Measurements from ENCODE around the gene GPC6.
"Not testable (repeated sequence)": the region's sequence is repeated elsewhere in the genome, so short reads cannot be mapped to it uniquely, and the experiment has no call there.

GPC6 gene

GRCh38 chr13:94270556-94270955 lies 1043.9 kb downstream of the GPC6 start:
- no peak for DNase-seq

- DNase-seq, result no peak
Measured at GRCh38 chr13:94272038-94272437, 1045.4 kb downstream of the GPC6 start.

- DNase-seq, result no peak
Measured at GRCh38 chr13:94280349-94280748, 1053.7 kb downstream of the GPC6 start.

GRCh38 chr13:94280845-94281244 lies 1054.2 kb downstream of the GPC6 start:
- no peak for DNase-seq

- no peak for DNase-seq
Measured at GRCh38 chr13:94286581-94286980, 1060.0 kb downstream of the GPC6 start.

- DNase-seq, result no peak
Measured at GRCh38 chr13:94291631-94292322, 1065.2 kb downstream of the GPC6 start.

- DNase-seq, result no peak
Measured at GRCh38 chr13:94292323-94292640, 1065.7 kb downstream of the GPC6 start.

GRCh38 chr13:94296471-94296870 lies 1069.9 kb downstream of the GPC6 start:
- DNase-seq, result no peak

- no peak for DNase-seq
Measured at GRCh38 chr13:94298346-94298745, 1071.7 kb downstream of the GPC6 start.

GRCh38 chr13:94300401-94300800 lies 1073.8 kb downstream of the GPC6 start:
- no peak for DNase-seq

GRCh38 chr13:94301487-94301886 lies 1074.9 kb downstream of the GPC6 start:
- DNase-seq, result no peak

- not testable (repeated sequence) for DNase-seq
Measured at GRCh38 chr13:94302847-94303565, 1076.4 kb downstream of the GPC6 start.

- no peak for DNase-seq
Measured at GRCh38 chr13:94303644-94304174, 1077.1 kb downstream of the GPC6 start.

- no peak for DNase-seq
Measured at GRCh38 chr13:94305033-94305432, 1078.4 kb downstream of the GPC6 start.

- no peak for DNase-seq
Measured at GRCh38 chr13:94305463-94305862, 1078.9 kb downstream of the GPC6 start.

- no peak for DNase-seq
Measured at GRCh38 chr13:94305934-94306333, 1079.3 kb downstream of the GPC6 start.

GRCh38 chr13:94308832-94309231 lies 1082.2 kb downstream of the GPC6 start:
- no peak for DNase-seq

GRCh38 chr13:94309576-94309975 lies 1083.0 kb downstream of the GPC6 start:
- DNase-seq, result no peak

GRCh38 chr13:94309997-94310855 lies 1083.6 kb downstream of the GPC6 start:
- no peak for DNase-seq

- DNase-seq, result no peak
Measured at GRCh38 chr13:94311893-94312292, 1085.3 kb downstream of the GPC6 start.

- DNase-seq, result no peak
Measured at GRCh38 chr13:94312511-94313216, 1086.1 kb downstream of the GPC6 start.

- no peak for DNase-seq
Measured at GRCh38 chr13:94313321-94313910, 1086.8 kb downstream of the GPC6 start.

Data from activated CD4-positive, alpha-beta T cell treated with anti-CD3 and anti-CD28 coated beads, Interleukin-2, amount 50 U/mL, for 48 hours (primary cell).